Activated CD8-positive, alpha-beta T cell treated with anti-CD3 and anti-CD28 coated beads, Interleukin-2, amount 10 ng/mL, durations not matched to agents 7 days and 5 days (primary cell): ENCODE results near the gene DNHD1. TPM values are rescaled to one million over a fixed set of nuclear protein-coding genes. Genes with fewer than 3 reads are reported as not detected.

Experiments
- ATAC-seq: fragments of 150-1000 bp; cut with Tn5 transposase; one replicate; pipeline ENCODE4 v1.10.0; 2021; ENCODE audit warnings: moderate library complexity
- CTCF ChIA-PET: fragments of 350-600 bp; sonication (Branson Sonifier 250); formaldehyde crosslinking; loops from one replicate; lab custom pipeline; 2021; ENCODE audit warnings: antibody characterized with exemption; lab: Charles Lee
- POLR2A ChIA-PET: fragments of 350-600 bp; sonication (Branson Sonifier 250); formaldehyde crosslinking; loops from one replicate; lab custom pipeline; 2021; ENCODE audit warnings: antibody characterized with exemption; lab: Charles Lee
- DNase-seq: peaks from one replicate; pipeline ENCODE4 v3.0.0-alpha.2; 2020
- H3K27ac Mint-ChIP-seq: one replicate; pipeline ENCODE4 v1.8.0; 2021; ENCODE audit warnings: mild to moderate bottlenecking, mixed read lengths
- H3K27me3 Mint-ChIP-seq: one replicate; pipeline ENCODE4 v1.8.0; 2021; ENCODE audit warnings: low read depth, mixed read lengths
- H3K36me3 Mint-ChIP-seq: one replicate; pipeline ENCODE4 v1.8.0; 2021; ENCODE audit warnings: low read depth, mixed read lengths
- H3K4me1 Mint-ChIP-seq: one replicate; pipeline ENCODE4 v1.8.0; 2021; ENCODE audit warnings: low read depth, mixed read lengths
- H3K4me3 Mint-ChIP-seq: one replicate; pipeline ENCODE4 v1.8.0; 2021; ENCODE audit warnings: mild to moderate bottlenecking, mixed read lengths
- H3K9me3 Mint-ChIP-seq: one replicate; pipeline ENCODE4 v1.8.0; 2022; ENCODE audit warnings: mixed read lengths; ENCODE audit not compliant: insufficient read depth
- total RNA-seq, 2 experiments: library from RNA; stranded (reverse); gene quantifications; one replicate each; pipeline ENCODE4 v1.2.3, GENCODE V29; 2021

Gene DNHD1, protein sequence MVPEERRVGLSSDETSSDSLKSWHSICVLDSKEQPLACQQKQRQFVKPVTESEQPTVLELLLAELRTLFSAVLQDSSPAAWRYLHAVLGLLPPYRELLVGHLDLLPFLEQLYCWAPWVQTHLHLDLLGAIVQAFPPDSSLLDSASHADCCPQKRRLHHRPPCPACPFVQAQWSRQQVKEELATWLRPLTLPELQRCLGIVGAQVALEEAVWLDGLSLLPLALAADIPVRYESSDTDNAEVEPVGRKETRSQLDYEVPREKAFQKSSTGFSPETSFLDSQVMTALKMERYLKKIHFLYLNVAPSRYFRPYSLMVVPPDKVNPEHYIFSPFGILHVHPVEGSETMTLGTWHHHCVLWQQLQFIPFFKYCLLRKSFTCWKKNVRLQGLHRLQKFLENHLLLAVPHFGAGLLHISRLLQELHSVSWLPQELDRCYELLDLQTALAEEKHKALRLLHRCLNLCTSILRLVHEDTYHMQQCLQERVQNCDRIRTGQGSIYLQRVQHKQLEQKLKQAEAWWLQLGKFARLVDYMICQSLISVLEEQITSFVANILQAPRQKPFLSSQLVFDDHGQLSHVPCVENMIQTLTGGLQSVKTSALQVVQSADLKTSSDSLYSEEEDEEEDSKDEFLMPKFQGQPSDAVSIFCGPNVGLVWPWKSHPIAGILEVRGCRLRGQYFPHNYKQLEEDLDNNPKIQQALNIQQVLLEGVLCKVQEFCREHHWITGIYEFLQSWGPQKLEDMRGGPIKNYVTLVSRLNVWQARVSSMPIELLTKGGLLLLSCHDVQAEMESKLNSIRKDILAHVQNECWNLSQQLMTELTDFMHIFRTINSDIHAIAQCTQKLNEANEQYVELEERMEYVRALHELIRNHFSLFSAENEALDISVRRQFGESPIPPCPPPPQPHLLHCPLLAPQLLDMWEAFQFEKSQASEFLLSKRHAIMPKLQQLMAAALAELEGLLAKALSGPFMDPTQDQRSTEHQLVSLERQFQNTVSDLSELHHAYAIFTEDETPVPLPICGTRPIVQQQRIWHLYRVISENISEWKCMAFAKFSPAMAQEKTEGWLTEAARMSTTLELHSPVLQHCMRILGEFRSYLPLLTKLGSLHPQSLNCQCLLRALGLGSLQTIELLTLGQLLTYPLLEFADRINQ (N-terminal part only)
- total RNA-seq: 10 to 100 TPM; 17.8 to 18.5 TPM

DNA sequence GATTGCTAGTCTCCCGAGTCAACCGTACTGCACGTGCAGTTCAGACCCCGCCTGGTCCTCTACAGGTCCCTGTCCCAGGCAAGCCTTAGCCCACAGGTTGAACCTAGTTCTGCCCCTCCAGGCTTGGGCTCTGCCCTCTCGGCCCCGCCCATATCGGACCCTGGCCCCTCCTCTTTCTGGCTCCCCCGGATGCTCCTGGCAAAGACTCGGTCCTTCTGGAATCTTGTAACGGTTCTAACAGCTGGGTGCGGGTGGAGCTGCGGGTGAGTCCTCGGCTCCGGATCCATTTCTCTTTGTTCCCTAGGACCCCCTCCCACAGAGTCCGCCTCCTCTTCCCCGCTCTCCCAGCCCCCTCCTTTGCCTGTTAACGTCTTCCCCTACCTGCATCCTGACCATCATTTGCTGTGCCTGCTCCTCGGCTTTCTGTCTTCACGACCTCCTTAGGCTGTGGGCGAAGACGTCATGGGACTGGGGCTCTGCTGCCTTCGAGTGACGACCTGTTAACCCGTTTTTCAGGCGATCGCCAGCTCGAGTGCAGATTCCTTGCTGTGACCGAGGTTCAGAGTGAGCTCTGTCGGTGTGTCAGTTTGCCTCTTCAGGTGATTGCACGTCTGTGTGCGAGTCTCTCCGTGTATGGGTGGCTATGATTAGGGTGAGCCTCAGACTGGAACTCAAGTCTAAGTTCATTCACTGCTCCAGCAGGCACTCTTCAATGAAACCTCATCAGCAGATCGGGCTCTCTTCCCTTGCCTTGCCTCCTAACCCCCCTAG is at the start of gene DNHD1:
Gene DNHD1 (plus strand): TSS at position 212 of the 771 bp plus-strand sequence. CDS start 936 bp downstream, outside the sequence.
- H3K9me3 Mint-ChIP-seq: no peaks in the 10 kb centered on the region
- DNase-seq (no peak), ATAC-seq (no peak)
- POLR2A ChIA-PET: interaction anchor here (0.8 to 2.5 kb wide), 3 partner anchors 15 to 184 kb away, joined by 3 to 14 read pairs (median 5); partner anchors contain the start of genes ARFIP2 and TIMM10B
- H3K27ac Mint-ChIP-seq: no peak within 1 kb of the TSS
- peaks cover 19% of the 10 kb centered on the region for H3K36me3 Mint-ChIP-seq
- peaks cover 13% of the 10 kb centered on the region for H3K4me1 Mint-ChIP-seq
- no peaks in the 10 kb centered on the region for H3K27me3 Mint-ChIP-seq
- no peak within 1 kb of the TSS for H3K4me3 Mint-ChIP-seq
- CTCF ChIA-PET: interaction anchor here (1.8 to 5.6 kb wide), 2 partner anchors 34 to 119 kb away, joined by 7 to 41 read pairs; no protein-coding TSS in a partner anchor

DNA sequence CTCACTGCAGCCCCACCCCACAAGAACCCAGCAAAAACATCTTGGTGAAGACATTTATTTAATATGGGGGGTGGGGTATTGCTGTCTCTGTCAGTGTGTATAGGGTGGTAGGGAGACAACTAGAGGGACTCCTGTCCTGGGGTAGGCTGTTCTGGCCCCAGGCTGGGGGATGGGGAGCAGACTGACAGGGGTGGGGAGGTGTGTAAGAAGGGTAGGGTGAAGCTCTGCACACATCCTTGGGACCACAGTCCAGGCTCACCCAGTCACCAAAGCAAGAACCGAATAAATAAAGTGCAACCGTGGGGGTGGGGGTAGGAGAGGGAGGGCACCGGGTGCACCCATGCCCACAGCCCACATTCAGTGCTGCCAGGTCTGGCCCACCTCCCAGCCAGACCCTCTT is 48.5 kb upstream of the DNHD1 start:
- ChIA-PET POLR2A (no interaction called here), CTCF (interaction anchor here (0.6 to 14.8 kb wide), 3 partner anchors 9 to 290 kb away, joined by 3 to 657 read pairs (median 3); no protein-coding TSS in a partner anchor)
- Mint-ChIP-seq H3K27me3 (peaks cover 12% of the 10 kb centered on the region), H3K36me3 (no peaks in the 10 kb centered on the region), H3K9me3 (no peaks in the 10 kb centered on the region), H3K4me3 (no peak overlapping the region), H3K4me1 (no peaks in the 10 kb centered on the region), H3K27ac (no peak overlapping the region)
- DNase-seq: no peak
- ATAC-seq: no peak

DNA sequence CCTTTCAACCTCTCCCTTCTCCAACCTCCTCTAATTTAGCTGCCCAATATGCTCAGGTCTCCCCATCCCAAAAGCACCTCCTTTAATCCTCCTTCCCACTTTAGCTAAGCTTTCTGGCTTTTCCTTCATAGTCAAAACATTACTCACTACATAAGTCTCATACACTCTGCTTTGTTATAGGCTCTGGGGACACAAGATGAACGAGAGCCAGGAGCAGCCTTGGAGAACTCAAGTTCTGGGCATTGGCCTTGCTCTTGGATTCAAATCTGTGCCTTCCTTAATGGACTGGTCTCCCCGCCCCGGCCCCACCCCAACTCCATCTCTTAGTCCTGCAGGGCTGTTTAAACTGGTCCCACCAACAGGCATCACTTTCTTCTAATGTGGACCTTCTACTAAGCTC is 44.9 kb upstream of the DNHD1 start:
- Mint-ChIP-seq H3K4me3 (no peak overlapping the region), H3K27ac (no peak overlapping the region)
- POLR2A ChIA-PET: interaction anchor here (1.0 kb wide), 1 partner anchor 23 kb away, joined by 3 read pairs; no protein-coding TSS in a partner anchor

DNA sequence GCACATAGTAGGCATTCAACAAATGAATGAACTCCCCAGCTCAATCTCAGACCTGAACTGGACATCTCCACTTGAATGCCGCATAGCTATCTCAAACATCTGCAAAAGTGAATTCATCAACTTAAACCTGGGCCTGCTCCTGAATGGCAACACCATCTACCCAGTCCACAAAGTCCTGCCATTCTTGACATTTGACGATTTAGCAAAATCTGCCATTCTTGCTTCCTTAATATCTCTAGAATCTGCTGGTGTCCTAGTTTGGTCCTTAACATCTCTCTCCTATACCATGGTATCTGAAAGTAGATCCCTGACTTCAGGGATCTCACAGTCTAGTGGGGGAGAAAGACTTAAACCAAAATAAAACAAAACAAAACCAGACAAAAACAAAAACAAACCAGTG is 43.9 kb upstream of the DNHD1 start:
- no peak for ATAC-seq
- Mint-ChIP-seq H3K36me3 (no peaks in the 10 kb centered on the region), H3K9me3 (no peaks in the 10 kb centered on the region), H3K27ac (no peak overlapping the region), H3K27me3 (no peaks in the 10 kb centered on the region), H3K4me1 (no peaks in the 10 kb centered on the region), H3K4me3 (no peak overlapping the region)
- ChIA-PET CTCF (interaction anchor here (4.3 to 4.9 kb wide), 2 partner anchors 9 to 74 kb away, joined by 24 to 37 read pairs; no protein-coding TSS in a partner anchor), POLR2A (interaction anchor here (0.7 to 1.0 kb wide), 2 partner anchors 22 to 39 kb away, joined by 3 read pairs; no protein-coding TSS in a partner anchor)
- no peak for DNase-seq

More for the DNA sequence above, 44.9 kb upstream of the DNHD1 start:
- Mint-ChIP-seq H3K9me3 (no peaks in the 10 kb centered on the region), H3K4me1 (no peaks in the 10 kb centered on the region), H3K36me3 (no peaks in the 10 kb centered on the region), H3K27me3 (no peaks in the 10 kb centered on the region)
- ATAC-seq (no peak), DNase-seq (no peak)
- CTCF ChIA-PET: interaction anchor here (1.0 to 4.9 kb wide), 3 partner anchors 8 to 89 kb away, joined by 3 to 37 read pairs (median 24); no protein-coding TSS in a partner anchor

DNA sequence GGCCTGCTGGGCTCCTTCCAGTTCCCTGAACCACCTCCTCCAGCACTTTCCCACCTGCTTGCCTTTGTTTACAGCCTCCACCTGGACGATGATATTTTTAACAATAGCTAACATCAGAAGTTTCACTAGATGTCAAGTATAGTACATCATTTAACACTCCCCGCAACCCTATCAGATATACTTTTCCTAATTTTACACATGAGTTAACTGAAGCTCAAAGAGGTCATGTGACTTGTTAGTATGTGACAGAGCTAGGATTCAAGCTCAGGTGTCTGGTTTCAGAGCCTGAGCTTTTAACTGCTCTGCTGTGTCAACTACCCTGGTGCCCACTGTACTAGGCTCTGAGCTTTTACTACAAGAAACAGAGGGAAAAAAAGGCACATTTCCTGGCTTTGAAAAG is 42.0 kb upstream of the DNHD1 start:
- DNase-seq: no peak
- ChIA-PET POLR2A (no interaction called here), CTCF (interaction anchor here (1.2 to 4.9 kb wide), 4 partner anchors 11 to 76 kb away, joined by 3 to 37 read pairs (median 14); no protein-coding TSS in a partner anchor)
- ATAC-seq: no peak
- Mint-ChIP-seq H3K4me3 (no peak overlapping the region), H3K9me3 (no peaks in the 10 kb centered on the region), H3K27me3 (no peaks in the 10 kb centered on the region), H3K27ac (no peak overlapping the region), H3K36me3 (no peaks in the 10 kb centered on the region), H3K4me1 (no peaks in the 10 kb centered on the region)

DNA sequence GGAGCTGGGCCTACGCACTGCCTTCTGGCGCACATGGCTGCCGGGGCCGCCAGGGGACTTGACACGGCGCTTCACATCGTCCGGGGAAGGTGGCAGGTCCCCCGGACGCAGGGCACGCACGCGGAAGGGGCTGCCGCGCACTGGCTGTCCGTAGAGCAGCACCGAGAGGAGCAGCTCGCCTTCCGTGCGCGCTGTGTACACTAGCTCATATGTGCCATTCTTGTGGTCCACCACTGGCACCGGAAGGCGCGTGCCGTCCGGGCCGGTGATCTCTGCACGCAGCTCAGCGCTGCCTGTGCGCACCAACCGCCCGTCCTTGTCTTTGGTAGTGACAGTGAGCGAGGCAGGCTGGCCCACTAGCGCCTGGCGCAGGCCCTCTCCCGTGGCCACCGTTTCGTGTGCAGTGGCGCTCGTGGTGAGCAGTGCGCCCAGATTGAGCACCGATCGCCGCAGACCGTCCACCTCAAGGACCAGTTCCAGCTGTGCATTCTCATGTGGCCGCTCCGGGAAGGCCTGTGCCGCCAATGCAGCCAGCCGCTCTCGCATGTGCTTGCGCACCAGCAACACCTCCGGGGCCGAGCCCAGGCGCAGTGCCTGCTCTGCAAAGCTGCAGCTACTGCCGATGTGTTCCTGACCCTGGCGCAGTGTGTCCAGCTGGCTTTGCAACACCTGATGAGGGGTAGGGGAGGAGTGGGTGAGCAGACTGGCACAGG is 40.6 kb upstream of the DNHD1 start:
- H3K9me3 Mint-ChIP-seq: no peaks in the 10 kb centered on the region
- POLR2A ChIA-PET: interaction anchor here (0.8 kb wide), 1 partner anchor 25 kb away, joined by 4 read pairs; the partner anchor contains the start of genes ARFIP2 and TIMM10B
- CTCF ChIA-PET: interaction anchor here (1.0 to 4.9 kb wide), 2 partner anchors 13 to 77 kb away, joined by 3 to 37 read pairs; no protein-coding TSS in a partner anchor
- DNase-seq (no peak), ATAC-seq (no peak)
- no peaks in the 10 kb centered on the region for H3K27me3 Mint-ChIP-seq
- H3K4me1 Mint-ChIP-seq: no peaks in the 10 kb centered on the region
- H3K4me3 Mint-ChIP-seq: no peak overlapping the region
- no peaks in the 10 kb centered on the region for H3K36me3 Mint-ChIP-seq
- H3K27ac Mint-ChIP-seq: no peak overlapping the region

DNA sequence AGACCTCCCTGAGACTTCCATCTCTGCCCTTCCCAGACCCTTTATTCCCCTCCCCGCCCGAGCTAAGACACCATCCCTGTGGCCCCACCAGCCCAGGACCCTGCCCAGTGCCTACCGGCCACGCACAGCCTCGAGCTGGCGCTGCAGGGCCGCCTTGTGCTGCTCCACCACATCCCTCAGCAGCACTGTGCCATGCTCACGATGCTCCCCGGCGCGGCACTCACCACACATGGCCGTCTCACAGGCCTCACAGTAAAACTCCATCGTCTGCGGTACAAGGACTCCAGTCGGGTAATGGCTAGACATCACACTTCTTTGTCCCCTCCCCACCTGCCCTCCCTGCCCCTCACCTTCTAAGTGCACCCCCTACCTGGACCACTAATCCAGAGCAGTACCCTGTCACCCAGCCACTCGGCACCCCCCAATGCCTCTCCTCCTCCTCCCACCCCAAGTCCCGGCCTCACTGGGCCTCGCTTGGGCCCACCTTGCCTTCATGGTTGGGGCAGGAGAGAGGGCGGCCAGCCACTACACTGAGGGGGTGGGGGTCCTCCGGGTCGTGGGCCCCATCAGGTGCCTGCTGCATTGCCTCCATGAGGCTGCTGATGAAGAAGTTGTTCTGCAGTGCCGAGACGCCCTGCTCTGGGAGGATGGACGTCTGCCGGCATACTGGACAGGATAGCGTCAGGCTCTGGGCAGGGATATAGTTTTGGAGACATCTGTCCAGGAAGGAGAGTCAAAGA is 39.3 kb upstream of the DNHD1 start:
- Mint-ChIP-seq H3K27me3 (no peaks in the 10 kb centered on the region), H3K4me1 (no peaks in the 10 kb centered on the region), H3K27ac (no peak overlapping the region), H3K36me3 (no peaks in the 10 kb centered on the region), H3K4me3 (no peak overlapping the region), H3K9me3 (no peaks in the 10 kb centered on the region)
- ChIA-PET CTCF (no interaction called here), POLR2A (no interaction called here)
- no peak for DNase-seq
- no peak for ATAC-seq

DNA sequence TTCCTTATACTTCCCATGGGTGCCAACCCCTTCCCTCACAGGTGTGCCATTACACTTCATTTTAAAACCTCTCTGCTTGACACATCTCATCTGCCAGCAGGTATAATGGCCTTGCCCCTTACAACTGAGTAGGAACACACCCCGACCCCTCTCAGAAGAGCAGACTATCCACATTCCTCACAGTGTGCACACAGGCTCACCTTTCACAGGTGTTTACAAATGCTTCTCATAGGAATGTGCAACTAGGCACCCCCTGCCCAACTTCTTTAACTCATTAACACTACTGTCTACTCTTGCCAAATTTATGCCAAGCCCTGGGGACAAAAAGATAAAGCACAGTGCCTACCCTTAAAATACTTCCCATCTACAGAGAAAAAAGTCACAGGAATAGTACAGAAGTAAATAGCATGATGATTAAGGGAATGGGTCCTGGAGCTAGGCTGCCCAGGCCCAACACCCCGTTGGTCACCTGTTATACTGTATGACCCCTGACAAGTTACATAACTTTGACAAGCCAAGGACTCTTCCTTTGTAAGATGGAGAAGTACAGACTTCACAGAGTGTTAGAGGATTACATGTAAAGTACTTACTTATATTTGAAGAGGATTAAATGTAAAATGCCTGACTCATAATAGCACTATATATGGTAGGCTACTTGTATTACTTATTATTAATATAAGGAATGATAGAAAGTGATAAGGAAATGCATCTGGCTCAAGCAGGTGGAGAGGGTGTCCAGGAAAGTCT is 38.6 kb upstream of the DNHD1 start:
- ChIA-PET POLR2A (no interaction called here), CTCF (interaction anchor here (1.2 to 2.5 kb wide), 2 partner anchors 15 to 79 kb away, joined by 3 to 12 read pairs; no protein-coding TSS in a partner anchor)
- Mint-ChIP-seq H3K9me3 (no peaks in the 10 kb centered on the region), H3K27me3 (no peaks in the 10 kb centered on the region), H3K4me3 (no peak overlapping the region), H3K36me3 (no peaks in the 10 kb centered on the region), H3K27ac (no peak overlapping the region), H3K4me1 (no peaks in the 10 kb centered on the region)
- DNase-seq: no peak
- no peak for ATAC-seq

DNA sequence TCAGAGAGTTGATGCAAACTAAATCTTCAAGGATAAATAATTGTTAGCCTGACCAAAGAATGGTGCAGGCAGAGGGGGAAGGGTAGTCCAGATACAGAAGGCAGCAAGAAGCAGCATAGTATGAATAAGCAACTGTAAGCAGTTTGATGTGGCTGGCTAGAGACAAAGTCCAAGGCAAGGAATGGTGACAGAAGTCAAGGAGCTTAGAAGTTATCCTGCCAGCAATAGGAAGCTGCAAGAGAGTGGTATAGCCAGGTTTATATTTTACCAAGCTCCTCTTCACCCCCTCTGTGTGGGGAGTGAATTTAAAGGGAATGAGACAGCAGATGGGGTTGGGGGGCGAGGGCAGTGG is 38.0 kb upstream of the DNHD1 start:
- no peaks in the 10 kb centered on the region for H3K4me1 Mint-ChIP-seq
- DNase-seq (no peak), ATAC-seq (no peak)
- no peaks in the 10 kb centered on the region for H3K36me3 Mint-ChIP-seq
- no peak overlapping the region for H3K4me3 Mint-ChIP-seq
- no peaks in the 10 kb centered on the region for H3K27me3 Mint-ChIP-seq
- POLR2A ChIA-PET: no interaction called here
- H3K9me3 Mint-ChIP-seq: no peaks in the 10 kb centered on the region
- CTCF ChIA-PET: interaction anchor here (1.2 to 2.5 kb wide), 2 partner anchors 15 to 80 kb away, joined by 3 to 12 read pairs; no protein-coding TSS in a partner anchor
- H3K27ac Mint-ChIP-seq: no peak overlapping the region
